SU-DHL-6 (cell line): ENCODE measurements around the gene SH3BGRL3.

Source experiments
- CTCF ChIP-seq: fragments of 200-600 bp; sonication (generic); IDR thresholded peaks from one replicate; pipeline ENCODE4 v1.5.1; 2017; ENCODE audit warnings: antibody characterized with exemption, mild to moderate bottlenecking, low read length, moderate library complexity; ENCODE audit not compliant: insufficient read depth, poor library complexity, severe bottlenecking
- EZH2phosphoT487 ChIP-seq: fragments of 200-600 bp; sonication (generic), shearing (Covaris generic); conservative IDR thresholded peaks from 2 replicates; pipeline ENCODE4 v1.6.1; 2018; ENCODE audit warnings: mild to moderate bottlenecking, antibody characterized with exemption, low read length, moderate library complexity, mixed read lengths

GRCh38 chr1:26259578-26259977 is 20.3 kb upstream of the SH3BGRL3 start:
- TF ChIP-seq CTCF = no peak
- TF ChIP-seq EZH2phosphoT487 = no peak
